IPS DF 4.7 (cell line): ENCODE data around the gene CEP295NL.
"Not testable (repeated sequence)": the region's sequence is repeated elsewhere in the genome, so short reads cannot be mapped to it uniquely, and the experiment has no call there.

ENCODE experiments used
- DNase-seq: peaks from one replicate; pipeline ENCODE4 v3.0.0-alpha.2; 2013; ENCODE audit warnings: low spot score; ENCODE audit errors: extremely low read depth

The CEP295NL gene

GRCh38 chr17:78905541-78905940 lies 2.5 kb upstream of the CEP295NL start:
- no peak for DNase-seq

DNA sequence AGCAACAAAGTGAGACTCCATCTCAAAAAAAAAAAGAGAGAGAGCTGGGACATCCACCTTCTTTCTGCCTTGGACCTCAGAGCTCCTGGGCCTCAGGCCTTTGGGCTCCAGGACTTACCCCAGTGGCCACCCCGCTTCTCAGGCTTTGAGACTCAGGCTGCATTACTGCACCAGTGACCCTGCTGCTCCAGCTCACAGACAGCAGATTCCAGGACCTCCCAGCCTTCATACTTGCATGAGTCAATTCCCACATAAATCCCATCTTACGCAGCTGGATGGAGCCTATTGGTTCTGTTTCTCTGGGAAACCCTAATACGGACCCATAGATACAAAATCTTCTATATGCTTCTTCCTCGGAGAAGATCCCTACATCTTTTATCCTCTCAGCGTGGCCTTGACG lies 2.1 kb upstream of the CEP295NL start:
- no peak for DNase-seq

GRCh38 chr17:78904371-78904770 lies 1.4 kb upstream of the CEP295NL start:
- no peak for DNase-seq

GRCh38 chr17:78902231-78902630 lies 770 bp downstream of the CEP295NL start:
- DNase-seq: not testable (repeated sequence)

GRCh38 chr17:78901806-78902205 lies 1.2 kb downstream of the CEP295NL start:
- no peak for DNase-seq

- DNase-seq: no peak
These were observed 2.2 kb downstream of the CEP295NL start for GRCh38 chr17:78900816-78901215.

DNA sequence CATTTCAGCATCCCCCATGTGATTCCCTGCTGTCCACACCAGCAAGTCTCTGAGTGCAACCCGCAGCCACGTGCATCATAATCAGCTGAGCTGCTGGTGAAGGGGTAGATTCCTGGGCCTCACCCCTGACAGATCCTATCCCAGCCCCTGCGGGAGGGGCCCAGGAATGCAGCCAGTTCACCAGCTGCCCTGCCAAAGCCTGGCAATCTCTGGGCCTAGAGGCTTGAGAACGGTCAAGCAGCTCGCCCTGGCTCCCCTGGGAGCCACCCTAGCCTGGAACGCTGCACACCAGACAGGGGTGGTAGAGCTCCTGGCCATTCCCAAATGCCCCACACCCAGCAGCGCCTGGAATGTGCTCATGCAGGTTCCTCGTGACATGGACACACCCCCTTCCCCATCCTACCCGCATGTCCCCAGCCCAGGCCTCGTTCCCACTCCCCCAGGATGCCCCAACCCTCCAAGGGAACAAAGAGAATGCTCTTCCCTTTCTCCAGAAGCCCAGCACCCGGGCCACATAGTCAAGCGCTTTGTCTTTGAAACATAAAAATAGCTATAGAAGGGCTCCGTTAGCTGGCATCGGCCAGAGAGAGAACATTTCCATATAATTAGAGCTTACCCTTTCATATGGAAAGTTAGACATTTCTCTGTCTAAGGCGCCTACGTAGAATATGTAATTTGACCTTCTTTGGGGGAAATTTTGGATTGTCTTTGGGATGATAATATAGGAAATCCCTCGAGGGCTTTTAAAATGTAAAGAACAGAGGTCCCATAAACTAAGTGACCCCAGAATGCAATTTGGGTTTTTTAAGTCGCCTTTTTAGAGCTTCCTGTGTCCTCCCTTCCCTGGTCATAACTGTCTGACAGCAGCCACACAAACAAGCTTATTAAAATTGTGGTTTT lies 3.4 kb downstream of the CEP295NL start:
- no peak for DNase-seq

- no peak for DNase-seq
These were observed 4.1 kb downstream of the CEP295NL start for GRCh38 chr17:78898947-78899346.

DNA sequence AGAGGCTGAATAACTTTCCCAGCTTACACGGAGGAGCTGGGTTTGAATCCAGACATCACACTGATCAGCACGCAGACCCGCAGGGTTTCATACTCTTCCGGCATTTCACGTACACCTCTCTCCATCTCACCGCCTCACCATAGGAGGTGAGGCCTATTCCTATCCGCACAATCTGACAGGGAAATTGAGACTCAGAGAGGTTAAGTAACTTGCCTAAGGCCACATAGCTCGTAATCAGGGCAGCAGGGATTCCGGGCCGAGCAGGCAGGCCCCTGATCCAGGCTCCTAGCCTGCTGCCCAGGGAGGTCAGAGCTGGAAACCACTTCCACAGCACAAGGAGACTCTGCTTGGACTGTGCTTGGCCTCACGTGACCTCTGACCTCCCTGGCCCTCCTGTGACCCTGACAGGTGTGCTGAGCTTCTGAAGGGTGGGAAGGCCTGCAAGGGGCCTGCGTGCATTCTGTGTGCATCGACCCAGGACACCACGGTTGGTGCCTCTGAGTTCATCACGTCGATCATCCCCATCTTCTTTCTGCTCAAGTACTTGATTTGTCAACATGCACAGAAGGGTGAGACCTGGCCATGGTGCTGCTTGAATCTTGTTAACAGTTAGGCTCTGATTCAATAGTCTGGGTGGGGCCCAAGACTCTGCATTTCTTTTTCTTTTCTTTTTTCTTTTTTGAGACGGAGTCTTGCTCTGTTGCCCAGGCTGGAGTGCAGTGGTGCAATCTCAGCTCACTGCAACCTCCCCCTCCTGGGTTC lies 4.7 kb downstream of the CEP295NL start:
- DNase-seq: no peak

GRCh38 chr17:78897664-78898047 lies 5.3 kb downstream of the CEP295NL start:
- no peak for DNase-seq

DNA sequence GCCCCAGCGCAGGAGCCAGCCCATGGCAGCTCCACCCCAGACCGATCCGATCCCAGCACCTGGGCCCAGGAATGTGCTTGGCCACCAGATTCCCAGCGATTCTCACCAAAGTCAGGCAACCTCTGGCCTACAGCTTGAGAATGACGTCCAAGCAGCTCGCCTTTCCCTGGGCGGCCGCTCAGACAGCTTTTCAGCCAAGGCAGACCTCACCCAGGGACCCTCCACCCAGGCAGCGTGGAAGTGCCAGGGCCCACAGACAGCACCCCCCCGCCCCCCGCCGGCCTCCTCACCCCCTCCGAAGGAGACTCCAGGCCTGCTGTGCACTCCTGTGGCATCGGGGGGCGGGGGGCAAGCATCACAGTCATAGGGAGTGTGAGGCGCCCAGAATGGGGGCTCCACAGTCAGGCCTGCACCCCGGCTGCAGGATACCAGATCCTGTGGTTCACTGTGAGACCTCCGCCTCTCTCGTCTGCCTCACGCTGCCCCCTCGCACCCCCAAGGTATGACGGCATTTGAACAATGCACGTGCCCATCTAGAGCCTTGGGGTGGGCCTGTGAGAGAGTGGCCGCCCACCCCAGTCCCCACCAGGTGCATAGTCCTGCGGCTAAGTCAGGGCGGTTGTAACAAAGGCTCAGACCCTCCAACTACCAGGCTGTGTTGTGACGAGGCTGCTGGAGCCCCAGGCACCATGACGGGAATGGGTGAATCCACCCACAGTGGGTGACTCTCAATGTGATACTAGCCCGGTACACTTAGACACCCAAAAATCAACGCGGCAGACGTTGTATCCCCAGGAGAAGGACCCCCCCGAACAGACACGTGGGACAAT lies 6.0 kb downstream of the CEP295NL start:
- DNase-seq: no peak

DNA sequence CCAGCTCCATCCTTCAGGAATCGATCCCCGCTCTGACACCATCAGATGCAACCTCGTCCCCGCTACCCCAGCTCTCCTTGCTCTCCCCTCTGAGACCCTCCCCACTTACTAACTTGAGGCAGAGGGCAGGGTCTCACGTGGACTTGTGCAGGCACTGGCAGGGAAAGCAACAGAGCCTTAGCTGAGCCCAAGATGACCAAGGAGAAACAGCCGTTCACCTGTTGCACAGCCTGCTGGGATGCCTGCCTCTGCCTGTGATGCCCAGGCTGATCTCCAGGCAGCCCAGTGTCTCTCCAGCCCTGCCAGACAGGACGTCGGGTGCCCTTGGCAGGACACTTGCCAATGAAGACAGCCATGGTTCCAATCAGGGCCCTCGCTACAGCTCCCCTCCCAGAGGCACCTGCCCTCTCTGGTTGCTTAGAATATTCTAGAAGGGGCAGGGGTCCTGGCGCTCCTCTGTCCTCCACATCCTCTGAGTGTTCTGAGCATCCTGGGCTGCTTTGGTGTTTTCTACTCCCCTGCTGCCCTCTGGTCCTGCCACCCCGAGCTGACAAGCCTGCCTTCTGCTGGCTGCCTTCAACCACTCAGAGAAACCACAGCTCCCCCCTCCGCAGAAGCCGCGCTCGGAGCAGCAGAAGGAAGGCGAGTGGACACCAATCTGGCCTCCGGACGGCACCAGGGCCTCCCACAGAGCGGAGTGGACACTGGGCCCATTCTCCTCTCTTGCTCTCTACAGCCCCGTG lies 6.7 kb downstream of the CEP295NL start:
- no peak for DNase-seq

DNA sequence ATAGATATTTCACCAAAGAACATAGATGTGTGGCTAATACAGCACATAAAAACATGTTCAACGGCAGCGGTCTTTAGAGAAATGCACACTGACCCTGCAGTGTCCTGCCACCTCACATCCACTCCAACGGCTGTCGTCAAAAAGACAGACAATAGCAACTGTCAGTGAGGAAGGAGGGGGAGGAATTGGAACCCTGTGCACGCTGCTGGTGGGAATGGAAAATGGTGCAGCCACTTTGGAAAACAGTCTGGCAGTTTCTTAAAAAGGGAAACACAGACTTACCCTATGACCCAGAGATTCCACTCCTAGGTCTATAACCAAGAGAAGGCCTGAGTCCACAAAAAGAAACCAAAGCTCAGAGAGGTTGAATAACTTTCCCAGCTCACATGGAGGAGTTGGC lies 7.7 kb downstream of the CEP295NL start:
- no peak for DNase-seq

GRCh38 chr17:78893684-78894083 lies 9.3 kb downstream of the CEP295NL start:
- no peak for DNase-seq

- DNase-seq: no peak
These were observed 10.0 kb downstream of the CEP295NL start for GRCh38 chr17:78892936-78893379.

GRCh38 chr17:78892520-78892919 lies 10.5 kb downstream of the CEP295NL start:
- DNase-seq: no peak

DNA sequence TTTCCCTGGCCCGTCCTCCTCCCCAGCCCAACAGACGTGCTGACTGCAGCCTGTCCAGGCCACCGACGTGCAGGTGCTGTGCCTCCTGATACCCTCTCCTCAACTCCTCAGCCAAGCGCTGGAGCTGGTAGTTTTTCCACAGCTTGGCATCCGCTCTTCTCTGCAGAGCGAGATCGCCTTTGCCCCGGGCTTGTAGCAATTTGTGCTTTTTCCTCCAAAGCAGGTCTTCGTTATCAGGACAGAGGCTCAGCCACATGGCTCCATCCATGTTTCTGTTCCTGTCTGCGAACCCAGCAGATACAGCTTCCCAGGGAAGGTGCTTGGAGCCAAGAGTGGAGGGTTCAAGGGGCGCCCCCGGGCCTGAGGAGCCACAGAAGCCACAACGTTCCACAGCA lies 10.9 kb downstream of the CEP295NL start:
- no peak for DNase-seq

- DNase-seq: no peak
These were observed 11.5 kb downstream of the CEP295NL start for GRCh38 chr17:78891406-78892061.

GRCh38 chr17:78890498-78890897 lies 12.5 kb downstream of the CEP295NL start:
- no peak for DNase-seq

DNA sequence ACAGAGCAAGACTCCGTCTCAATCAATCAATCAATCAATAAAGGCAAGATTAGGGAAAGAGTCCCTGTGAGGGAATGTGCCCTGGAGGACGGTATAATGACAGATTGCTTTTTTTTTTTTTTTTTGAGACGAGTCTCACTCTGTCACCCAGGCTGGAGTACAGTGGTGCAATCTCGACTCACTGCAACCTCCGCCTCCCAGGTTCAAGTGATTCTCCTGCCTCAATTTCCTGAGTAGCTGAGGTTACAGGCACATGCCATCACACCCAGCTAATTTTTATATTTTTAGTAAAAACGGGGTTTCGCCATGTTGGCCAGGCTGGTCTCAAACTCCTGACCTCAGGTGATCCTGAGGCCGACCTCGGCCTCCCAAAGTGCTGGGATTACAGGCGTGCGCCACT lies 12.9 kb downstream of the CEP295NL start:
- not testable (repeated sequence) for DNase-seq
